SK-N-SH (cell line): ENCODE data around the gene DNAJA3. TPM values are rescaled to one million over a fixed set of nuclear protein-coding genes. Genes with fewer than 3 reads are reported as not detected.

ENCODE experiments used
- CTCF ChIA-PET: fragments of 300-600, 350-600 bp; formaldehyde crosslinking; extraction: SDS; loops from one replicate; lab custom pipeline; 2021; lab: Yijun Ruan, JAX
- POLR2A ChIA-PET: fragments of 350-600 bp; sonication (Branson Sonifier 250); formaldehyde crosslinking; extraction: SDS; loops from one replicate; lab custom pipeline; 2020; ENCODE audit warnings: antibody characterized with exemption, inconsistent platforms; lab: Yijun Ruan, JAX
- DNase-seq: peaks from one replicate; pipeline ENCODE4 v3.0.0; 2012
- H2AFZ ChIP-seq: fragments of 200-600 bp; sonication (generic); 2 replicates; pipeline ENCODE4 v1.8.1; 2016; ENCODE audit warnings: antibody characterized with exemption, mild to moderate bottlenecking, low read depth
- H3F3A ChIP-seq: fragments of 200-600 bp; sonication (generic); replicated peaks from 2 replicates; pipeline ENCODE3; 2016; ENCODE audit warnings: antibody characterized with exemption, mild to moderate bottlenecking; ENCODE audit not compliant: insufficient read depth
- H3K27ac ChIP-seq, 2 experiments: fragments of 200-500 bp in 1 of 2; fragments of 200-600 bp in 1 of 2; sonication (Bioruptor generic) in 1 of 2; sonication (generic), shearing (Covaris generic) in 1 of 2; 2 replicates each; pipeline versions ENCODE4 v1.5.1 to v1.6.1; 2014 to 2016; ENCODE audit warnings: low read depth in 2 of 2, inconsistent platforms in 1 of 2, low read length in 1 of 2, mild to moderate bottlenecking in 1 of 2, mixed read lengths in 1 of 2
- H3K27me3 ChIP-seq: fragments of 200-600 bp; sonication (generic), shearing (Covaris generic); 2 replicates; pipeline ENCODE4 v1.6.1; 2016; ENCODE audit warnings: mixed run types; ENCODE audit not compliant: insufficient read depth
- H3K36me3 ChIP-seq, 2 experiments: fragments of 200-500 bp in 1 of 2; fragments of 200-600 bp in 1 of 2; sonication (Bioruptor generic) in 1 of 2; sonication (generic) in 1 of 2; replicated peaks in 1 of 2; 2 replicates each; pipeline versions ENCODE3 to v1.5.1; 2014 to 2016; ENCODE audit warnings: low read length in 1 of 2, mild to moderate bottlenecking in 1 of 2; ENCODE audit not compliant: insufficient read depth in 2 of 2, control insufficient read depth in 1 of 2
- H3K4me1 ChIP-seq, 2 experiments: fragments of 200-500 bp in 1 of 2; fragments of 200-600 bp in 1 of 2; sonication (Bioruptor generic) in 1 of 2; sonication (generic), shearing (Covaris generic) in 1 of 2; 2 replicates each; pipeline versions ENCODE4 v1.5.1 to v1.6.1; 2014 to 2016; ENCODE audit warnings: low read depth in 1 of 2, low read length in 1 of 2, mixed run types in 1 of 2; ENCODE audit not compliant: insufficient read depth in 2 of 2, control insufficient read depth in 1 of 2
- H3K4me2 ChIP-seq: fragments of 200-600 bp; sonication (generic), shearing (Covaris generic); 2 replicates; pipeline ENCODE4 v1.6.1; 2017; ENCODE audit warnings: mixed run types
- H3K4me3 ChIP-seq, 2 experiments: fragments of 200-500 bp in 1 of 2; fragments of 200-600 bp in 1 of 2; sonication (Bioruptor generic) in 1 of 2; sonication (generic), shearing (Covaris generic) in 1 of 2; 2 replicates each; pipeline versions ENCODE4 v1.5.1 to v1.8.1; 2014 to 2016; ENCODE audit warnings: low read depth in 2 of 2, inconsistent platforms in 1 of 2, low read length in 1 of 2, mild to moderate bottlenecking in 1 of 2, mixed read lengths in 1 of 2, moderate library complexity in 1 of 2
- H3K79me2 ChIP-seq: fragments of 200-600 bp; sonication (generic); 2 replicates; pipeline ENCODE4 v1.8.1; 2017; ENCODE audit warnings: mild to moderate bottlenecking; ENCODE audit not compliant: insufficient read depth
- H3K9ac ChIP-seq: fragments of 200-600 bp; sonication (generic); 2 replicates; pipeline ENCODE4 v1.6.1; 2017; ENCODE audit warnings: mixed run types
- H3K9me2 ChIP-seq: fragments of 200-600 bp; sonication (generic); 2 replicates; pipeline ENCODE4 v1.6.1; 2017; ENCODE audit warnings: mixed run types
- H3K9me3 ChIP-seq: fragments of 200-600 bp; sonication (generic); 2 replicates; pipeline ENCODE4 v1.6.1; 2017; ENCODE audit warnings: mixed run types, mild to moderate bottlenecking, moderate library complexity
- H4K20me1 ChIP-seq: fragments of 200-600 bp; sonication (generic); 2 replicates; pipeline ENCODE4 v1.6.1; 2017; ENCODE audit warnings: mild to moderate bottlenecking, mixed run types; ENCODE audit not compliant: insufficient read depth
- CHD2 ChIP-seq: fragments of 150-350 bp; IDR thresholded peaks from 2 replicates; pipeline ENCODE4 v1.6.1; 2018; ENCODE audit warnings: low read length; ENCODE audit not compliant: partially characterized antibody
- FOSL2 ChIP-seq: IDR thresholded peaks from 2 replicates; pipeline ENCODE4 v1.4.0; 2012; ENCODE audit warnings: low read depth, mild to moderate bottlenecking, moderate library complexity, borderline replicate concordance
- GATA2 ChIP-seq: sonication (generic); formaldehyde crosslinking; IDR thresholded peaks from 2 replicates; pipeline ENCODE4 v1.5.0; 2020; ENCODE audit warnings: mild to moderate bottlenecking, missing genetic modification reagents
- MAX ChIP-seq: IDR thresholded peaks from 2 replicates; pipeline ENCODE4 v1.4.0; 2012; ENCODE audit warnings: low read depth
- MXI1 ChIP-seq: IDR thresholded peaks from 2 replicates; pipeline ENCODE4 v1.6.1; 2012; ENCODE audit warnings: mild to moderate bottlenecking, low read depth, low read length, improper control_type of control experiment
- RAD21 ChIP-seq: IDR thresholded peaks from 2 replicates; pipeline ENCODE4 v1.6.1; 2012; ENCODE audit warnings: mild to moderate bottlenecking, low read length
- REST ChIP-seq: IDR thresholded peaks from 2 replicates; pipeline ENCODE4 v1.6.1; 2012; ENCODE audit warnings: mild to moderate bottlenecking, low read depth, low read length, moderate library complexity
- RFX5 ChIP-seq: IDR thresholded peaks from 2 replicates; pipeline ENCODE4 v1.6.1; 2012; ENCODE audit warnings: mild to moderate bottlenecking, improper control_type of control experiment, low read length
- RXRA ChIP-seq: IDR thresholded peaks from 2 replicates; pipeline ENCODE4 v1.4.0; 2012; ENCODE audit warnings: low read depth, mild to moderate bottlenecking, borderline replicate concordance
- SIN3A ChIP-seq: IDR thresholded peaks from 2 replicates; pipeline ENCODE4 v1.6.1; 2012; ENCODE audit warnings: low read depth, mild to moderate bottlenecking, low read length, moderate library complexity, borderline replicate concordance
- TEAD4 ChIP-seq: IDR thresholded peaks from 2 replicates; pipeline ENCODE4 v1.4.0; 2012; ENCODE audit warnings: mild to moderate bottlenecking, borderline replicate concordance; ENCODE audit not compliant: insufficient read depth
- WGBS: methylation state at CpG from one replicate; pipeline ENCODE4 v1.1.6; 2017; ENCODE audit warnings: low lambda C conversion rate; 5-methylcytosine and 5-hydroxymethylcytosine counted together
- polyA plus RNA-seq, 3 experiments: library from polyadenylated mRNA; depleted of rRNA; stranded (reverse); fragments of >200 nt; gene quantifications; 2 replicates each; pipeline ENCODE4 v1.2.3, GENCODE V29; 2012
- TF ChIP-seq, protein P1 (sequence below): fragments of 200-600 bp; sonication (generic); IDR thresholded peaks from 2 replicates; pipeline ENCODE4 v1.6.1; 2017; ENCODE audit warnings: antibody characterized with exemption, mild to moderate bottlenecking, moderate library complexity

The DNAJA3 gene
- polyA plus RNA-seq, 1 of the 3 experiments (the other 2 are of a cell fraction) = 52.6 TPM

DNA sequence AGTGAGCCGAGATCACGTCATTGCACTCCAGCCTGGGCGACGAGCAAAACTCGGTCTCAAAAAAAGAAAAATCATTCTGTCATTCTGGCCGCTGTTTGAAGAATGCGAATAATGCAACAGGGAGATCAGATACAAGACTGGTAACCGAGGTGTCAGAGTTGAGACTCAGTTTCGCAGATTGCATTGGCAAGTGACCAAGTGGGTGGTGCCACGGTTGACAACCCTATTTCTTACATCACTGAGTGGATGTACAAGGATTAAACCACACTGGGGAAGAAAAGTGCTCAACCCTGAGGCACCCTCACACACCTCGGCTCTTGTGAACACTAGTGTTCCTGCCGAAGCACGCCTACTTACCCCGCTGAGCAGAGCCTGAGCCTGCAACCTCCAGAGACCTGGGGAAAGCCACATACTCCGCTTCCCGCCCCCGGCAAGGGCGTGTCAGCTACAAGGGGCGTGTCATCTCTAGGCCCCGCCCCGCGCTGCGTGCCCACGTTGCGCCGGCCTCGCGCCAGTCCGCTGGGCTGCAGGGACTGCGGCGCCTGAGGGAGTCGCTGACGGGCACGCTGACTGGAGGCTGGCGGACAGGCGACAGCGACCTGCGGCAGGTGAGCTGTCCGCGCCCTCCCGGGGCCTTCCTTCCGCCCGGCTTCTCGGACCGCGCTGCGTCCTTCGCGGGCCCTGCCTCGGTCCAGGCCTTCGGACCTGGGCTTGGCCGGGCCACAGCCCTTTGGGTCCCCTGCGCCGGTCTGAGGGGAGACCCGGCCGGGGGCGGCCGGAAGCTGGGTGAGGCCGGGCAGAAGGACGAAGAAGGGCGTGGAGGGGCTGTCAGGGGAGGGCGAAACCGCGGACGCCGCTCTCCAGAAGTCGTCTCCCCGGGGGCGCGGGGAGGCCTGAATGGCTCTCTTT lies 50.5 kb downstream of the DNAJA3 start, which contains the start of gene HMOX2 (continued):
- TF ChIP-seq REST (no peak), SIN3A (peak; percentile 77; the same call in 1 of the 2 replicates), MAX (peak; percentile 98)

- peaks cover 0 to 7% of the 10 kb centered on the region in 2 experiments for H3K36me3 ChIP-seq
- H3K9me3 ChIP-seq = no peaks in the 10 kb centered on the region
- no peak overlapping the region for H3K9ac ChIP-seq
- 65% methylated on average over 2 of the region's 2 CpGs for WGBS
- peak overlapping the region in 1 of 2 experiments; percentile 22; a peak in 1 of 4 replicates for H3K27ac ChIP-seq
- TF ChIP-seq MXI1 (no peak), CHD2 (no peak), TEAD4 (no peak), GATA2 (no peak), RFX5 (no peak), FOSL2 (peak; percentile 43; the same call in 1 of the 2 replicates), RXRA (no peak), MAX (0 out of 2 replicates have a peak, but pooled peaks have one; percentile 31), RAD21 (peak; percentile 24)
- TF ChIP-seq, protein P1, sequence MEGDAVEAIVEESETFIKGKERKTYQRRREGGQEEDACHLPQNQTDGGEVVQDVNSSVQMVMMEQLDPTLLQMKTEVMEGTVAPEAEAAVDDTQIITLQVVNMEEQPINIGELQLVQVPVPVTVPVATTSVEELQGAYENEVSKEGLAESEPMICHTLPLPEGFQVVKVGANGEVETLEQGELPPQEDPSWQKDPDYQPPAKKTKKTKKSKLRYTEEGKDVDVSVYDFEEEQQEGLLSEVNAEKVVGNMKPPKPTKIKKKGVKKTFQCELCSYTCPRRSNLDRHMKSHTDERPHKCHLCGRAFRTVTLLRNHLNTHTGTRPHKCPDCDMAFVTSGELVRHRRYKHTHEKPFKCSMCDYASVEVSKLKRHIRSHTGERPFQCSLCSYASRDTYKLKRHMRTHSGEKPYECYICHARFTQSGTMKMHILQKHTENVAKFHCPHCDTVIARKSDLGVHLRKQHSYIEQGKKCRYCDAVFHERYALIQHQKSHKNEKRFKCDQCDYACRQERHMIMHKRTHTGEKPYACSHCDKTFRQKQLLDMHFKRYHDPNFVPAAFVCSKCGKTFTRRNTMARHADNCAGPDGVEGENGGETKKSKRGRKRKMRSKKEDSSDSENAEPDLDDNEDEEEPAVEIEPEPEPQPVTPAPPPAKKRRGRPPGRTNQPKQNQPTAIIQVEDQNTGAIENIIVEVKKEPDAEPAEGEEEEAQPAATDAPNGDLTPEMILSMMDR = peak; percentile 40
- TF ChIP-seq, all 33 proteins: peak for 4
- Histone ChIP-seq H3F3A (peaks cover 22% of the 10 kb centered on the region), H3K4me3 (no peak overlapping the region), H3K9me2 (no peaks in the 10 kb centered on the region), H3K27me3 (no peaks in the 10 kb centered on the region), H3K4me1 (peaks cover 7 to 14% of the 10 kb centered on the region in 2 experiments; a peak in 2 of 4 replicates), H4K20me1 (no peaks in the 10 kb centered on the region; the same call in 1 of the 2 replicates), H3K4me2 (peak overlapping the region; percentile 98), H2AFZ (no peak overlapping the region), H3K79me2 (peaks cover 91% of the 10 kb centered on the region)
- POLR2A ChIA-PET = no interaction called here
- DNase-seq = peak; percentile 31
- CTCF ChIA-PET = interaction anchor here (1.1 to 2.0 kb wide), 7 partner anchors 10 to 72 kb away, joined by 3 to 6 read pairs (median 4); no protein-coding TSS in a partner anchor
These were observed 52.3 kb downstream of the DNAJA3 start for GRCh38 chr16:4477966-4478365.
